GM12874 (cell line): ENCODE measurements around the gene HOXC10.

ENCODE experiments used
- CTCF ChIP-seq: IDR thresholded peaks from 2 replicates; pipeline ENCODE4 v1.5.1; 2011; ENCODE audit warnings: low read depth, mild to moderate bottlenecking, control low read depth, low read length, moderate library complexity; ENCODE audit not compliant: insufficient read depth

Gene HOXC10

DNA sequence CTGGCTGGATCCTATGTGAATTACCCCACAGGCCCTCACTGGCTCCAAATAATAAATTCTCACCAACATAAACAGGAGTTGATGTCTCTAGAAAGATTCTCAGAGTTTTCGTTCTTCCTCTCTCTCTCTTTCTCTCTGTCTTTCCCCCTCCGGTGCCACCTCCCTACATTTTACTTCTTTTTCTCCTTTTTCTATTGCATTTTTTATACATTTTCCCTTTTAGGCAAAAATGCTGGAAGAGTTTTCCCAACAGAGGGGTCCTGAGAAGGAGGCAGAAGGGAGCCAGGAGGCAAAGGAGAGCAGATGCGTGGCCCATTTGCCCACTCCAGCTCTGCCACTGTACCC is 42.5 kb downstream of the HOXC10 start:
- no peak for TF ChIP-seq CTCF

DNA sequence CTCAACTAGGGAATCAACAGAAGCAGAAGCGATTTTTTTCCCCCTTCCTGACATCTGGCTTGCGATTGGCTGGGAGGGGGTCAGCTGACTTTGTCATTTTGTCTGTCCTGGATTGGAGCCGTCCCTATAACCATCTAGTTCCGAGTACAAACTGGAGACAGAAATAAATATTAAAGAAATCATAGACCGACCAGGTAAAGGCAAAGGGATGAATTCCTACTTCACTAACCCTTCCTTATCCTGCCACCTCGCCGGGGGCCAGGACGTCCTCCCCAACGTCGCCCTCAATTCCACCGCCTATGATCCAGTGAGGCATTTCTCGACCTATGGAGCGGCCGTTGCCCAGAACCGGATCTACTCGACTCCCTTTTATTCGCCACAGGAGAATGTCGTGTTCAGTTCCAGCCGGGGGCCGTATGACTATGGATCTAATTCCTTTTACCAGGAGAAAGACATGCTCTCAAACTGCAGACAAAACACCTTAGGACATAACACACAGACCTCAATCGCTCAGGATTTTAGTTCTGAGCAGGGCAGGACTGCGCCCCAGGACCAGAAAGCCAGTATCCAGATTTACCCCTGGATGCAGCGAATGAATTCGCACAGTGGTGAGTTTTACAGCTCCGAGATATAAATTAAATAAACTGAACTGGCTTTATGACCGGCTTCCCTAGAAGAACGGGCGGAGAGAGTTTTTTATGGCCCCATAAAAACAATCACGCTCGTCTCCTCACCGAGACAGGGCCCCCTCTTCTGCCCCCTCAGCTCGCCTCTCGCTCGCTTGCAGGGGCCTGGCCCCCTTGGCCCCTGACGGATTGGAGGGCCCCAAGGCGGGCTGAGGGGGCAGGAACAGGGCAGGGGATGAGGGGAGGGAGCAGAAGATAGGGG is 43.6 kb downstream of the HOXC10 start, which contains the start of gene HOXC6:
Gene HOXC6 (plus strand): TSS at position 127 of the 888 bp plus-strand sequence. CDS start 82 bp downstream, at position 209.
- TF ChIP-seq CTCF: no peak

GRCh38 chr12:54029529-54030441 is 44.8 kb downstream of the HOXC10 start:
- TF ChIP-seq CTCF: no peak

- TF ChIP-seq CTCF: no peak
Measured at GRCh38 chr12:54030442-54030801, 45.5 kb downstream of the HOXC10 start.

DNA sequence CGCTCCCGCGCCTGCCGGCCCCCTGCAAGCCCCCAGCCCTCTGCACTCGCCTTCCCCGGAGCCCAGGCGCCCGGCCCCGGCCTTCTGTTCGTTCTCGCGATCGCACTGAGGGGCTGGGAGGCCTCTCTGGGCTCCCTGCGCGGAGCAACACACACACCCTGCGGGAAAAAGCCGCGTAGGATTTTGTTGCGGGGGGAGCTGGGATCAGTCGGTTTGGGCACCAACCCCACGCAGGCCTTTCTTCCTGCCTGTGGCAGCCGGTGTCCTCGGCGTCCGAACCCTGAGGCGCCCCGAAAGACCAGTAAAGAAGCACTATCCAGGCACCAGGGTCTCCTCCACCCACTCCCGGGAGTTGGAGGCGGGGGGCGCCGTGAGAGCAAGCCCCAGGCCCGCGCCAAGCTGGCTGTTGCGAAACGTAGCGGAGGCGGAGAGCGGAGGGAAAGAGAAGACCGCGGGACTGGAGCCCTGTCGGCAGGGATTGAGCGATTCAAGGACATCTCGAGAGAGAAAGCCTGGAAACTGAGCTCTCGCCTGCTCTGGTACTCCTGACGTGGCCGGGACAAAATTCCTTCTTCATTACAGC is 46.0 kb downstream of the HOXC10 start:
- no peak for TF ChIP-seq CTCF

GRCh38 chr12:54031480-54031879 is 46.5 kb downstream of the HOXC10 start:
- no peak for TF ChIP-seq CTCF

DNA sequence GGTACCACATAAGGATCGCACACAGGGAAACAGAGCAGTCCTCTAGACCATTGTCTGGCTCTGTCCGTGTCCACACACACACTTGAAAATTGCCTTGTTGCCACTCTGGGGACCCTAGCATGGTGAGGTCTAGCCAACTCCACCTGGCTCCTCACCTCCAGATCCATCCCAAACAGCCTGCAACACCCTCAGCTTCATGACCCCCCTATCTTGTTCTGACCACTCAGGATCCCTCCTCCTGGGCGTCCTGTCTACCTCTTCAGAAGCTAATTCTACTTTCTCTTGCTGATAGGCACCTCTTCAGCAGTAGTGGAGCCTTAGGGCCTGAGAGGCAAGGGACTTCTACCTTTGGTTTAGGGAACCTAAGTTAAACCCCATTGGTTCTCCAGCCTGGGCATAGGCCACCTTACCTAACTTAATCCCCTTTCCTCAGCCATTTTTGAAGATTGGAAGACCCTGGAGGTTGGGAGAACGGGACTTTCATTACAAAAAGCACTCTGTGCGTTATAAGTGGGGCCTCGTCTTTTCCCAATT is 47.2 kb downstream of the HOXC10 start:
- no peak for TF ChIP-seq CTCF
